ACC112 (cell line): ENCODE data around the gene CCDC141.

Source experiments
- H2AFZ ChIP-seq: fragments of 200-600 bp; sonication (generic); one replicate; pipeline ENCODE4 v1.6.0; 2017; ENCODE audit warnings: antibody characterized with exemption, low read length; ENCODE audit not compliant: unreplicated experiment
- H3K27ac ChIP-seq: fragments of 200-600 bp; sonication (generic); 2 replicates; pipeline ENCODE4 v1.5.1; 2014; ENCODE audit warnings: low read depth, mild to moderate bottlenecking, antibody characterized with exemption, low read length, moderate library complexity
- H3K27me3 ChIP-seq: fragments of 200-600 bp; sonication (generic); 2 replicates; pipeline ENCODE4 v1.6.1; 2014; ENCODE audit warnings: mild to moderate bottlenecking, antibody characterized with exemption, low read length, moderate library complexity, mixed read lengths; ENCODE audit not compliant: insufficient read depth
- H3K36me3 ChIP-seq: fragments of 200-600 bp; sonication (generic); 2 replicates; pipeline ENCODE4 v1.6.1; 2016; ENCODE audit warnings: mild to moderate bottlenecking, antibody characterized with exemption, low read length, moderate library complexity, mixed read lengths; ENCODE audit not compliant: insufficient read depth
- H3K4me1 ChIP-seq: fragments of 200-600 bp; sonication (generic); one replicate; pipeline ENCODE4 v1.6.1; 2016; ENCODE audit warnings: low read length, mixed read lengths; ENCODE audit not compliant: insufficient read depth, unreplicated experiment, control insufficient read depth
- H3K4me3 ChIP-seq: fragments of 200-600 bp; sonication (generic); 2 replicates; pipeline ENCODE4 v1.5.1; 2014; ENCODE audit warnings: mild to moderate bottlenecking, low read depth, low read length
- H3K79me2 ChIP-seq: fragments of 200-600 bp; sonication (generic); one replicate; pipeline ENCODE4 v1.6.0; 2016; ENCODE audit warnings: low read length; ENCODE audit not compliant: control insufficient read depth, unreplicated experiment, insufficient read depth

Gene CCDC141

DNA sequence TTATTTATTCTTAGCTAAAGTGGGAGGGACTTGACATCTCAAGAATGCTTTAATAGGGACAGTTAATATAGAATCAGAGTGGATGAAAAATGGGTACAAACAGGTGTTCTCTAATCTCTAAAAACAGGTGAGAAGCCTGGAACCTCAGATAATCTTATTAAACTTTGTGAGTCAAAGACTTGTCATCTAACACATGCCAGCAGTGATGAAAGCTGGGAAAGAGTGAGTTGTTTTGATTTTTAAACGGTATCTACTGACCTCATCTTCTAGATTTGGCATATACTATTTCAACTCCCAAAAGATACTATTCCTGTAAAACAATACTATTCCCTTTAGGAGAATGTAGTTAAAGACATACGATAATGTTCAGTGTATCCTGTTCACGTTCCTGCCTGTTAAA, 103.4 kb downstream of the CCDC141 start:
- H3K79me2 ChIP-seq: no peaks in the 10 kb centered on the region
- H3K36me3 ChIP-seq: no peaks in the 10 kb centered on the region

GRCh38 chr2:178943745-178944144, 106.2 kb downstream of the CCDC141 start:
- no peaks in the 10 kb centered on the region for H3K79me2 ChIP-seq
- H3K36me3 ChIP-seq: no peaks in the 10 kb centered on the region
- no peak overlapping the region for H3K27ac ChIP-seq
- peaks cover 33% of the 10 kb centered on the region for H3K27me3 ChIP-seq
- H2AFZ ChIP-seq: no peak overlapping the region
- no peak overlapping the region for H3K4me3 ChIP-seq
- no peaks in the 10 kb centered on the region for H3K4me1 ChIP-seq

More for the DNA sequence above, 103.4 kb downstream of the CCDC141 start:
- Histone ChIP-seq H2AFZ (no peak overlapping the region), H3K4me1 (no peaks in the 10 kb centered on the region), H3K4me3 (no peak overlapping the region), H3K27me3 (peaks cover 55% of the 10 kb centered on the region), H3K27ac (no peak overlapping the region)

- Histone ChIP-seq H3K27ac (no peak overlapping the region), H3K79me2 (no peaks in the 10 kb centered on the region), H3K4me1 (no peaks in the 10 kb centered on the region), H3K27me3 (peaks cover 11% of the 10 kb centered on the region), H2AFZ (no peak overlapping the region), H3K36me3 (no peaks in the 10 kb centered on the region), H3K4me3 (no peak overlapping the region)
These were observed 115.4 kb downstream of the CCDC141 start for GRCh38 chr2:178934571-178934970.

DNA sequence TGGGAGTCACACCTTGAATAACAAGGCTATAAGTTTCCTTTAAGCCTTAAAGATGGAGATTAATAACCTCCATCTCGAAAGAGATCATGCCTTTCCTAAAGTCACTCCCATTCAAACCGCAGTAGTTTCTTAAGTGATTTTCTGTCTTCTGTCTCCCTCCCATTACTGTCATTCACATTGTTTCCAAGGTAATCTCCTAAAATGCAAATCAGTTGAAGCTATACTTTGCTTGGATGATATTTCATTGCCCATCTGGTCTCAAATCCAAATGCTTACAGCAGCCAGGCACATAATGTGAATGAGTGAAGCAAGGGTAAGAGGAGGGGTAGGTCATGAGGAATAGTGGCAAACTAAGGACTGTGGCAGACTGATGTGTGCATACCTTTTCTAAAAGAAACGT, 116.4 kb downstream of the CCDC141 start:
- H3K27ac ChIP-seq: no peak overlapping the region
- no peak overlapping the region for H3K4me3 ChIP-seq
- H3K36me3 ChIP-seq: no peaks in the 10 kb centered on the region
- H2AFZ ChIP-seq: no peak overlapping the region
- H3K4me1 ChIP-seq: no peaks in the 10 kb centered on the region
- no peaks in the 10 kb centered on the region for H3K79me2 ChIP-seq
- H3K27me3 ChIP-seq: peaks cover 12% of the 10 kb centered on the region; the same call in 1 of the 2 replicates

DNA sequence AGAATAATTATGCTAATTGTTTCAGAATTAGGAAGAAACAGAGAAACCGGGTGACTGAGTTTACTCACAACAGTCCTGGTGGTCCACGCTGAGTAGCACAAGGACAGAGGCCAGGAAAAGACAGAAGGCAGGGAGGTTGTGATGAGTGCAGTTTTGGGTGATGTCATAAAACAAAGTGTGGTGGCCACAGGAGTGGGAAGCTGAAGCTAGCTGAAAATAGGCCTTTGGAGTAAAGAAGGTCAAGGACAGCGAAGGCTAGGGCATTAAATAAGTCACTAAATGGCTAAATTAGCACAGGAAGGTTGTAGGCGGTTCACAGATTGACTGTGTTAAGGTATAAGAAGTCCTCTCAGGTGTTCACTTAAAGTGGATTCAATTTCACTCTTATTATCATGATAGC, 121.9 kb downstream of the CCDC141 start:
- Histone ChIP-seq H3K4me3 (no peak overlapping the region), H3K36me3 (no peaks in the 10 kb centered on the region), H3K27me3 (peaks cover 29% of the 10 kb centered on the region), H3K4me1 (peaks cover 6% of the 10 kb centered on the region), H3K79me2 (no peaks in the 10 kb centered on the region), H2AFZ (no peak overlapping the region), H3K27ac (no peak overlapping the region)

DNA sequence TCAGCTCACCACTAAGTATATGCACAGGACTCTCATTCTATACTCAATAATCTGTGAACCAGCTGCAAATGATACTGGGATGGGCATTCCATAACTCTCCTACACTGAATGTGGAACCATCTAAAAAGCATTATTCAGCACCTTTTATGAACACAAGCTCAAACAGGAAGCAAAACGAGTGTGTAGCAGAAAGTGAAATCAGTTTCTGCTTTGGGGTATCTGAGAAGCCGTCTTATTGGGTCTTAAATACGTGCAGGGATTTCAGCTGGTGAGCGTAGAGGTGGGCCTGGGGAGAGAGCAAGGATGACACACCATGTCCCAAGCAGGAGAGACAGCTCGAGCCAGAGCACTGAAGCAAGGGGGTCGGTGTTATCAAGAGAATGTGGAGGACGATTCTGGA, 122.8 kb downstream of the CCDC141 start:
- Histone ChIP-seq H3K4me1 (peaks cover 6% of the 10 kb centered on the region), H3K27ac (no peak overlapping the region), H3K27me3 (peaks cover 29% of the 10 kb centered on the region), H2AFZ (no peak overlapping the region), H3K4me3 (no peak overlapping the region), H3K79me2 (no peaks in the 10 kb centered on the region), H3K36me3 (no peaks in the 10 kb centered on the region)

- no peaks in the 10 kb centered on the region for H3K36me3 ChIP-seq
- no peak overlapping the region for H2AFZ ChIP-seq
- H3K27me3 ChIP-seq: peaks cover 32% of the 10 kb centered on the region
These were observed 125.1 kb downstream of the CCDC141 start for GRCh38 chr2:178924817-178925216.

GRCh38 chr2:178923546-178923945, 126.4 kb downstream of the CCDC141 start:
- no peak overlapping the region for H2AFZ ChIP-seq
- no peaks in the 10 kb centered on the region for H3K36me3 ChIP-seq

More at GRCh38 chr2:178924817-178925216, 125.1 kb downstream of the CCDC141 start:
- H3K79me2 ChIP-seq: no peaks in the 10 kb centered on the region
- H3K27ac ChIP-seq: no peak overlapping the region
- H3K4me1 ChIP-seq: peaks cover 6% of the 10 kb centered on the region
- H3K4me3 ChIP-seq: no peak overlapping the region

GRCh38 chr2:178920916-178921513, 128.9 kb downstream of the CCDC141 start:
- Histone ChIP-seq H3K27ac (no peak overlapping the region), H3K79me2 (no peaks in the 10 kb centered on the region), H3K27me3 (peaks cover 19% of the 10 kb centered on the region), H3K4me3 (no peak overlapping the region), H3K4me1 (peaks cover 12% of the 10 kb centered on the region), H2AFZ (no peak overlapping the region), H3K36me3 (no peaks in the 10 kb centered on the region)

More at GRCh38 chr2:178923546-178923945, 126.4 kb downstream of the CCDC141 start:
- Histone ChIP-seq H3K27me3 (peaks cover 28% of the 10 kb centered on the region), H3K79me2 (no peaks in the 10 kb centered on the region), H3K27ac (no peak overlapping the region), H3K4me1 (peaks cover 6% of the 10 kb centered on the region), H3K4me3 (no peak overlapping the region)

DNA sequence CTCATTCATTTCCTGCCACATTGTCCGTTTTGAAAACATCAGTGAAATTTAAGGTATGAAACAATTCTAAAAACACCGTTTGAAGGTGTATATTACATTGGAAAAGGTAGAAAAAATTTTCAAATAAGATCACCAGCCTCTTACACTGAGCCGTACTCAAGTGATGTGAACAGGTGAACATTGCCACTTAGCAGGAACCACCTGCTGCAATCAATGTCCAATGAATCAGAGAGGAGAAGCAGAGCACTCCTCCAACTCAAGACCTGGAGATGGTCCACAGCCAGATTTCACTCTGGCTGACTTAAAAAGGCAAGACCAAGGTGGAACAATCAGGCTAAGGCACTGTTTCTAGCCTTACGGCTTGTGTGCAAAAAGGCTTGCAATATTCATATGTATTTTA, 132.4 kb downstream of the CCDC141 start:
- peaks cover 12% of the 10 kb centered on the region for H3K4me1 ChIP-seq
- no peaks in the 10 kb centered on the region for H3K79me2 ChIP-seq
- peaks cover 6% of the 10 kb centered on the region; the same call in 1 of the 2 replicates for H3K27me3 ChIP-seq
- no peak overlapping the region for H3K4me3 ChIP-seq
- H2AFZ ChIP-seq: no peak overlapping the region
- no peaks in the 10 kb centered on the region for H3K36me3 ChIP-seq
- H3K27ac ChIP-seq: no peak overlapping the region

DNA sequence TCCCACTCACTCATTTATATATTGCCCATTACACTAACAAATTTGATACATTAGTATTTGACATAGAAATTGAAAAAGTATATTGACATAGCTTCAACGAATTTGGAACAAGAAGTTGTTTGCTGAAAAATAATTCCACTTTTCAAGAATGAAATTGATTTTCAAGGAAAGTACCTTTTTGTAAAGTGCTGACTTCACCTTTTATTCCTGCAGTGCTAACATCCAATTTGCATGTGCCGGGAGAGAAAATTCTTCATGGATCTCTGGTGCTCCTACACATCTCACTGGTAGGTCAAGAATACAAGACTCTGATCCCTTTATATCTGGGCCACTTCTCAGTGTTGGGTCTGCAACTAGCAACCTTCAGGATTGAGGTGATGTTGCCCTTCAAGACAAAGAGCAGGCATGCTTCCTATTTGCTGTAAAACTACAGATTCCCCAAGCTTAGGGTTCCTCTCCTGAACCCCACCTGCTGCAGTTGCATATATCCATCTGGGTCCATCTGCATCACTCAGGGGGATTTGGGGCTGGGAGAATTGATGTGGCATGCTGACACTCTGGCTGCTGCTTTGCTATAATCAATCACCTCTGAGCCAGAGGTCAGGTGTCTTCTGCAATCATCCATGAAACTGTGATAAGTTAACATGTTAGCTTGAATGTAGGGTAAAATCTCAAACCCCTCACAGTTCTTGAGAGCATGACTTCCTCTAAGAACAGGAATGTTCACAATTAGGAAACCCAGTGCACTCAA, 134.3 kb downstream of the CCDC141 start:
- Histone ChIP-seq H2AFZ (no peak overlapping the region), H3K27me3 (peaks cover 14% of the 10 kb centered on the region), H3K79me2 (no peaks in the 10 kb centered on the region), H3K4me1 (peaks cover 17% of the 10 kb centered on the region), H3K36me3 (no peaks in the 10 kb centered on the region), H3K27ac (no peak overlapping the region), H3K4me3 (no peak overlapping the region)
